Measurements from ENCODE around the gene ITPA.
A peak's percentile ranks its signal among the peaks of the same experiment; 100 is the strongest.

Gene ITPA

GRCh38 chr20:3209257-3209945, at the start of gene ITPA:
TSS of gene ITPA (plus strand) at chr20:3209498. CDS start at chr20:3209552, 54 bp downstream.
- peak; percentile 71 for DNase-seq (ENCODE audit: low read depth)

- DNase-seq (ENCODE audit: low read depth), result no peak
Observed at GRCh38 chr20:3160418-3160817, 48.9 kb upstream of the ITPA start.

GRCh38 chr20:3161316-3162079, 47.8 kb upstream of the ITPA start:
- no peak for DNase-seq (ENCODE audit: low read depth)

- DNase-seq (ENCODE audit: low read depth), result no peak
Observed at GRCh38 chr20:3162080-3162611, 47.2 kb upstream of the ITPA start.

GRCh38 chr20:3163099-3164042, 45.9 kb upstream of the ITPA start:
- no peak for DNase-seq (ENCODE audit: low read depth)

GRCh38 chr20:3164043-3164762, 45.1 kb upstream of the ITPA start:
- DNase-seq (ENCODE audit: low read depth), result no peak

- no peak for DNase-seq (ENCODE audit: low read depth)
Observed at GRCh38 chr20:3164763-3165410, 44.4 kb upstream of the ITPA start.

GRCh38 chr20:3165473-3166337, 43.6 kb upstream of the ITPA start:
- DNase-seq (ENCODE audit: low read depth), result no peak

- DNase-seq (ENCODE audit: low read depth), result no peak
Observed at GRCh38 chr20:3166338-3166912, 42.9 kb upstream of the ITPA start.

GRCh38 chr20:3166913-3167342, 42.4 kb upstream of the ITPA start:
- no peak for DNase-seq (ENCODE audit: low read depth)

- no peak for DNase-seq (ENCODE audit: low read depth)
Observed at GRCh38 chr20:3167738-3168078, 41.6 kb upstream of the ITPA start.

GRCh38 chr20:3168079-3168828, 41.0 kb upstream of the ITPA start:
- no peak for DNase-seq (ENCODE audit: low read depth)

GRCh38 chr20:3168829-3169590, 40.3 kb upstream of the ITPA start:
- no peak for DNase-seq (ENCODE audit: low read depth)

GRCh38 chr20:3171391-3172125, 37.7 kb upstream of the ITPA start:
- DNase-seq (ENCODE audit: low read depth), result no peak

- no peak for DNase-seq (ENCODE audit: low read depth)
Observed at GRCh38 chr20:3172126-3172932, 37.0 kb upstream of the ITPA start.

GRCh38 chr20:3172933-3173609, 36.2 kb upstream of the ITPA start, which contains the start of gene LZTS3:
TSS of gene LZTS3 (minus strand) at chr20:3173549. CDS start at chr20:3167163, 6,386 bp downstream.
- peak; percentile 49 for DNase-seq (ENCODE audit: low read depth)

Data from CMK (cell line).